22Rv1 (cell line): Measurements from ENCODE around the gene CCDC80.
"Not testable (repeated sequence)": the region's sequence is repeated elsewhere in the genome, so short reads cannot be mapped to it uniquely, and the experiment has no call there.

Experiments used
- CTCF ChIP-seq: fragments of 450-650 bp; IDR thresholded peaks from 2 replicates; pipeline ENCODE4 v1.5.1; 2017; ENCODE audit warnings: mild to moderate bottlenecking
- ZFX ChIP-seq: fragments of 450-650 bp; IDR thresholded peaks from 2 replicates; pipeline ENCODE4 v1.6.1; 2017; ENCODE audit warnings: antibody characterized with exemption, borderline replicate concordance

DNA sequence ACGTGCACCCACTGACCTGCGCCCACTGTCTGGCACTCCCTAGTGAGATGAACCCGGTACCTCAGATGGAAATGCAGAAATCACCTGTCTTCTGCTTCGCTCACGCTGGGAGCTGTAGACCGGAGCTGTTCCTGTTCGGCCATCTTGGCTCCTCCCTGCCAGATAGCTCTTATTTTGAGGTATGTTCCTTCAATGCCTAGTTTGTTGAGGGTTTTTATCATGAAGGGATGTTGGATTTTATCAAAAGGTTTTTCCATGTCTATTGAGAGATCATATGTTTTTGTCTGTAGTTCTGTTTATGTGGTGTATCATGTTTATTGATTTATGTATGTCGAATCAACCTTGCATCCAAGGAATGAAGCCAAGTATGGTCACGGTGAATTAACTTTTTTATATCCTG is 24.1 kb upstream of the CCDC80 start:
- TF ChIP-seq CTCF, ZFX: not testable (repeated sequence)
